Naive thymus-derived CD8-positive, alpha-beta T cell (primary cell): ENCODE data around the gene ZNF804B. TPM values are rescaled to one million over a fixed set of nuclear protein-coding genes. Genes with fewer than 3 reads are reported as not detected.

ENCODE experiments used
- ATAC-seq, 2 donors: fragments of 150-1000 bp; cut with Tn5 transposase in 1 of 2; sonication (Bioruptor Pico), chemical (Tn5 transposase) in 1 of 2; 1 replicate in 1 of 2; 2 replicates in 1 of 2; pipeline ENCODE4 v1.10.0; 2021; ENCODE audit warnings: mild to moderate bottlenecking in 2 of 2, moderate library complexity in 2 of 2
- POLR2A ChIA-PET: fragments of 350-600 bp; sonication (Branson Sonifier 250); formaldehyde crosslinking; loops from one replicate; lab custom pipeline; 2021; ENCODE audit warnings: antibody characterized with exemption; lab: Charles Lee
- DNase-seq, 10 donors: peaks; one replicate each; pipeline versions ENCODE4 v3.0.0 to v3.0.0-alpha.2; 2020 to 2022
- H3K27ac Mint-ChIP-seq, 10 donors: one replicate each; pipeline ENCODE4 v1.8.0; 2020 to 2022; ENCODE audit warnings: mild to moderate bottlenecking in 10 of 10, mixed read lengths in 10 of 10, moderate library complexity in 4 of 10, inconsistent platforms in 1 of 10
- H3K27me3 Mint-ChIP-seq, 5 donors: one replicate each; pipeline ENCODE4 v1.8.0; 2021 to 2022; ENCODE audit warnings: mixed read lengths in 5 of 5
- H3K36me3 Mint-ChIP-seq, 3 donors: one replicate each; pipeline ENCODE4 v1.8.0; 2020 to 2022; ENCODE audit warnings: mixed read lengths in 3 of 3, mild to moderate bottlenecking in 2 of 3, inconsistent platforms in 1 of 3
- H3K4me1 Mint-ChIP-seq, 4 donors: one replicate each; pipeline ENCODE4 v1.8.0; 2021 to 2022; ENCODE audit warnings: mixed read lengths in 4 of 4
- H3K4me3 Mint-ChIP-seq, 10 donors: one replicate each; pipeline ENCODE4 v1.8.0; 2020 to 2022; ENCODE audit warnings: mild to moderate bottlenecking in 10 of 10, mixed read lengths in 10 of 10, moderate library complexity in 6 of 10, inconsistent platforms in 1 of 10
- H3K9me3 Mint-ChIP-seq, 9 donors: one replicate each; pipeline ENCODE4 v1.8.0; 2020 to 2022; ENCODE audit warnings: mixed read lengths in 9 of 9, mild to moderate bottlenecking in 3 of 9, inconsistent platforms in 1 of 9, moderate library complexity in 1 of 9
- polyA plus RNA-seq, 3 donors: library from polyadenylated mRNA; unstranded; fragments of 300-500 nt; fragmentation: Illumina TruSeq; gene quantifications; one replicate each; pipeline ENCODE4 v1.2.3, GENCODE V29; 2021
- total RNA-seq, 8 experiments: library from RNA in 2 of 8; stranded (reverse) in 2 of 8; gene quantifications; one replicate each; pipeline ENCODE4 v1.2.3 and lab custom pipeline; 2021 to 2026

ZNF804B gene
- total and polyA plus RNA-seq, 5 experiments from 2014 or later, result not detected

GRCh38 chr7:88787777-88788176, 28.3 kb downstream of the ZNF804B start:
- Mint-ChIP-seq H3K27me3 (peaks cover 0 to 8% (median 0%) of the 10 kb centered on the region in 5 donors), H3K36me3 (no peaks in the 10 kb centered on the region), H3K4me1 (no peaks in the 10 kb centered on the region), H3K4me3 (no peak overlapping the region), H3K27ac (no peak overlapping the region), H3K9me3 (no peaks in the 10 kb centered on the region)
- POLR2A ChIA-PET, result no interaction called here
- DNase-seq (no peak), ATAC-seq (no peak)

- ATAC-seq (peak in 1 of 2 donors; percentile 43), DNase-seq (peak in 3 of 10 donors; percentile 7 to 41 (median 38))
- Mint-ChIP-seq H3K4me3 (no peak overlapping the region), H3K9me3 (no peaks in the 10 kb centered on the region), H3K36me3 (no peaks in the 10 kb centered on the region), H3K27ac (no peak overlapping the region), H3K27me3 (peaks cover 0 to 7% (median 0%) of the 10 kb centered on the region in 5 donors), H3K4me1 (no peaks in the 10 kb centered on the region)
- POLR2A ChIA-PET, result no interaction called here
Observed at GRCh38 chr7:88789480-88790064, 30.1 kb downstream of the ZNF804B start.

GRCh38 chr7:88791891-88792290, 32.4 kb downstream of the ZNF804B start:
- Mint-ChIP-seq H3K27me3 (peaks cover 0 to 4% (median 3%) of the 10 kb centered on the region in 5 donors), H3K36me3 (no peaks in the 10 kb centered on the region), H3K4me3 (no peak overlapping the region), H3K9me3 (no peaks in the 10 kb centered on the region), H3K4me1 (no peaks in the 10 kb centered on the region), H3K27ac (no peak overlapping the region)
- no peak for ATAC-seq
- POLR2A ChIA-PET, result no interaction called here
- DNase-seq, result no peak

- no peak for DNase-seq
- no peaks in the 10 kb centered on the region for H3K36me3 Mint-ChIP-seq
- POLR2A ChIA-PET, result no interaction called here
- H3K9me3 Mint-ChIP-seq, result no peaks in the 10 kb centered on the region
- no peak for ATAC-seq
- H3K27ac Mint-ChIP-seq, result no peak overlapping the region
- peaks cover 0 to 4% (median 3%) of the 10 kb centered on the region in 5 donors for H3K27me3 Mint-ChIP-seq
- H3K4me3 Mint-ChIP-seq, result no peak overlapping the region
- no peaks in the 10 kb centered on the region for H3K4me1 Mint-ChIP-seq
Observed at GRCh38 chr7:88792361-88792760, 32.9 kb downstream of the ZNF804B start.

- H3K27me3 Mint-ChIP-seq, result peaks cover 0 to 5% (median 3%) of the 10 kb centered on the region in 5 donors
- H3K36me3 Mint-ChIP-seq, result no peaks in the 10 kb centered on the region
- POLR2A ChIA-PET, result no interaction called here
- no peak within 1 kb of the TSS for H3K4me3 Mint-ChIP-seq
- no peaks in the 10 kb centered on the region for H3K9me3 Mint-ChIP-seq
- no peaks in the 10 kb centered on the region for H3K4me1 Mint-ChIP-seq
- DNase-seq, result no peak
- no peak for ATAC-seq
- H3K27ac Mint-ChIP-seq, result no peak within 1 kb of the TSS
Observed at GRCh38 chr7:88795553-88795952, 36.1 kb downstream of the ZNF804B start, which contains the start of gene TEX47. Gene TEX47 (minus strand): TSS chr7:88795737. CDS start chr7:88794942, 795 bp downstream.

GRCh38 chr7:88801046-88801445, 41.5 kb downstream of the ZNF804B start:
- ATAC-seq (no peak), DNase-seq (no peak)
- H3K36me3 Mint-ChIP-seq, result no peaks in the 10 kb centered on the region
- H3K4me1 Mint-ChIP-seq, result no peaks in the 10 kb centered on the region
- H3K4me3 Mint-ChIP-seq, result no peak overlapping the region
- H3K9me3 Mint-ChIP-seq, result no peaks in the 10 kb centered on the region
- H3K27ac Mint-ChIP-seq, result no peak overlapping the region
- POLR2A ChIA-PET, result no interaction called here
- peaks cover 0 to 5% (median 3%) of the 10 kb centered on the region in 5 donors for H3K27me3 Mint-ChIP-seq

- Mint-ChIP-seq H3K27ac (no peak overlapping the region), H3K36me3 (no peaks in the 10 kb centered on the region), H3K9me3 (peaks cover 0 to under 1% (median 0%) of the 10 kb centered on the region in 9 donors), H3K27me3 (no peaks in the 10 kb centered on the region), H3K4me3 (no peak overlapping the region), H3K4me1 (no peaks in the 10 kb centered on the region)
- POLR2A ChIA-PET, result no interaction called here
- ATAC-seq (no peak), DNase-seq (no peak)
Observed at GRCh38 chr7:88806280-88807037, 47.0 kb downstream of the ZNF804B start.

GRCh38 chr7:88818552-88818951, 59.1 kb downstream of the ZNF804B start:
- peaks cover 0 to 5% (median 2%) of the 10 kb centered on the region in 9 donors for H3K9me3 Mint-ChIP-seq
- H3K27ac Mint-ChIP-seq, result no peak overlapping the region
- no peak overlapping the region for H3K4me3 Mint-ChIP-seq
- no peak for DNase-seq
- peaks cover 0 to 4% (median 0%) of the 10 kb centered on the region in 3 donors for H3K36me3 Mint-ChIP-seq
- H3K4me1 Mint-ChIP-seq, result no peaks in the 10 kb centered on the region
- peaks cover 0 to 11% (median 2%) of the 10 kb centered on the region in 5 donors for H3K27me3 Mint-ChIP-seq
- no peak for ATAC-seq
- POLR2A ChIA-PET, result no interaction called here

GRCh38 chr7:88826222-88826621, 66.7 kb downstream of the ZNF804B start:
- DNase-seq, result no peak
- Mint-ChIP-seq H3K9me3 (peaks cover 0 to 16% (median 5%) of the 10 kb centered on the region in 9 donors), H3K4me1 (no peaks in the 10 kb centered on the region), H3K36me3 (peaks cover 0 to 5% (median 0%) of the 10 kb centered on the region in 3 donors), H3K27me3 (peaks cover 0 to 9% (median 0%) of the 10 kb centered on the region in 5 donors), H3K27ac (no peak overlapping the region), H3K4me3 (no peak overlapping the region)
- ATAC-seq, result no peak
- POLR2A ChIA-PET, result no interaction called here

- H3K4me3 Mint-ChIP-seq, result no peak overlapping the region
- POLR2A ChIA-PET, result no interaction called here
- no peak for ATAC-seq
- peak in 2 of 10 donors; percentile 2 to 4 for DNase-seq
- H3K36me3 Mint-ChIP-seq, result no peaks in the 10 kb centered on the region
- no peak overlapping the region for H3K27ac Mint-ChIP-seq
- H3K9me3 Mint-ChIP-seq, result no peaks in the 10 kb centered on the region
- no peaks in the 10 kb centered on the region for H3K27me3 Mint-ChIP-seq
- peaks cover 0 to 1% (median 0%) of the 10 kb centered on the region in 4 donors for H3K4me1 Mint-ChIP-seq
Observed at GRCh38 chr7:88835147-88835728, 75.7 kb downstream of the ZNF804B start.

- Mint-ChIP-seq H3K27ac (no peak overlapping the region), H3K9me3 (no peaks in the 10 kb centered on the region), H3K4me1 (no peaks in the 10 kb centered on the region), H3K27me3 (peaks cover 0 to 9% (median 3%) of the 10 kb centered on the region in 5 donors), H3K4me3 (no peak overlapping the region), H3K36me3 (no peaks in the 10 kb centered on the region)
- no peak for DNase-seq
- ATAC-seq, result no peak
- POLR2A ChIA-PET, result no interaction called here
Observed at GRCh38 chr7:88842201-88842600, 82.7 kb downstream of the ZNF804B start.

- Mint-ChIP-seq H3K36me3 (no peaks in the 10 kb centered on the region), H3K4me3 (no peak overlapping the region), H3K27ac (no peak overlapping the region), H3K27me3 (peaks cover 0 to 9% (median 3%) of the 10 kb centered on the region in 5 donors), H3K9me3 (peaks cover 0 to 2% (median 0%) of the 10 kb centered on the region in 9 donors), H3K4me1 (no peaks in the 10 kb centered on the region)
- DNase-seq (no peak), ATAC-seq (no peak)
- POLR2A ChIA-PET, result no interaction called here
Observed at GRCh38 chr7:88845091-88845490, 85.6 kb downstream of the ZNF804B start.

GRCh38 chr7:88851220-88851619, 91.7 kb downstream of the ZNF804B start:
- Mint-ChIP-seq H3K36me3 (no peaks in the 10 kb centered on the region), H3K27ac (no peak overlapping the region), H3K27me3 (peaks cover 0 to 3% (median 0%) of the 10 kb centered on the region in 5 donors), H3K9me3 (peaks cover 0 to 10% (median 0%) of the 10 kb centered on the region in 9 donors), H3K4me1 (no peaks in the 10 kb centered on the region), H3K4me3 (no peak overlapping the region)
- POLR2A ChIA-PET, result no interaction called here
- DNase-seq (no peak), ATAC-seq (no peak)
